Measurements from ENCODE around the gene DUS1L. TPM values are rescaled to one million over a fixed set of nuclear protein-coding genes. Genes with fewer than 3 reads are reported as not detected.

The DUS1L gene
- total RNA-seq, 5 donors from 2014 or later (not counting 1 experiment from before 2014, with no cell fraction given) = 137 to 186 (median 177) TPM

DNA sequence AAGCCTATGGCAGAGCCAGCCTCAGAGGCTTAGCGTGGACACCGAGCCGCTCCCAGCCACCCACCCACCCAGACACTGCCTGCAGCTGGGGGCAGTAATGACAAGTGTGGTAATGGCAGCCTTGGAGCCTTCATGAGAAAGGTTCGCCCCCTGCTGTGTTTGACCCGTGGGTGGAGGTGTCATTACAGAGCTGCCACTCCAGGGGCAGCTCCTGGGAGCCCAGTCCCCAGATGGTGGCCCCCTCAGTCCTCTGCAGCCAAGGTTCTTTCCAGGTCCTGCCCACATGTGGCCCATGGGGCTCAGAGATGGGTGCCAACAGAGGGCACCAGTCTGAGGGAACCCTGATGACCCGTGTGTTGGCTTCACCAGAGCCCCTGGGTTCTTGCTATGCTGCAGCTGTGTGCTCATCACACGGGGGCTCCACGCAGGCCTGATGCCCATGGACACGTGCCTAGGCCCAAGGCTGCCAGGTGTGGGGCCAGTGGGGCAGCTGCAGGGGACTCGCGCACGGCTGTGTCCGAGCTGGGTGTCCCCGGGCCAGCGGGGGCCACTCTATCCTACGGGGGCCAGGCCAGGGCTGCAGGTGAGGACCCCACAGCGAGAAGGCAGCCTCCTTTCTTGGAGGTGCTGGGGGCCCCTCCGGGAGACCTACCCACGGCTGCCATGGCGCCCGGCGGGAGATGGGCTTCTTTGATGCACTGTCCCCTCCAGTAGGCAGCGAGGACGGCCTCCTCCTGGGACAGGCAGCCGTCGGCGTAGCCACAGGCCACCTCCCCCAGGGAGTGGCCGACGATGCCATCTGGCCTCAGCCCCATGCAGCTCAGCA is 24.3 kb upstream of the DUS1L start:
- Mint-ChIP-seq H3K27me3 (no peaks in the 10 kb centered on the region), H3K27ac (no peak overlapping the region), H3K4me1 (no peaks in the 10 kb centered on the region), H3K9me3 (no peaks in the 10 kb centered on the region), H3K4me3 (no peak overlapping the region), H3K36me3 (peaks cover 4% of the 10 kb centered on the region)
- 95% methylated on average over 26 of the region's 29 CpGs for WGBS (ENCODE audit: insufficient coverage)
- H3K27ac ChIP-seq (ENCODE audit: low read length) = no peak overlapping the region
- ATAC-seq (replicated peaks in 1 of 4) (no peak), DNase-seq (peak in 1 of 35 experiments; percentile 4)
- POLR2A ChIA-PET = interaction anchor here in 1 of 2 donors (0.5 kb wide), 1 partner anchor 964 kb away, joined by 3 read pairs; no protein-coding TSS in a partner anchor
- H3K4me3 ChIP-seq (ENCODE audit: control insufficient read depth in 1 of 2, extremely low read depth in 1 of 2, low read length in 1 of 2) = no peak overlapping the region
- CTCF ChIA-PET = no interaction called here
- peaks cover 25 to 80% of the 10 kb centered on the region in 2 donors for H3K36me3 ChIP-seq (ENCODE audit: control insufficient read depth in 2 of 2, extremely low read depth in 1 of 2, insufficient read depth in 1 of 2, low read length in 1 of 2)
- no peaks in the 10 kb centered on the region for H3K9me3 ChIP-seq
- H3K27me3 ChIP-seq (replicated peaks in 1 of 2; ENCODE audit: control insufficient read depth in 2 of 2, extremely low read depth in 1 of 2, insufficient read depth in 2 of 2, low read length in 1 of 2) = no peaks in the 10 kb centered on the region
- H3K4me1 ChIP-seq (ENCODE audit: control insufficient read depth in 1 of 2, extremely low read depth in 1 of 2, insufficient read depth in 2 of 2, low read length in 2 of 2) = no peaks in the 10 kb centered on the region

DNA sequence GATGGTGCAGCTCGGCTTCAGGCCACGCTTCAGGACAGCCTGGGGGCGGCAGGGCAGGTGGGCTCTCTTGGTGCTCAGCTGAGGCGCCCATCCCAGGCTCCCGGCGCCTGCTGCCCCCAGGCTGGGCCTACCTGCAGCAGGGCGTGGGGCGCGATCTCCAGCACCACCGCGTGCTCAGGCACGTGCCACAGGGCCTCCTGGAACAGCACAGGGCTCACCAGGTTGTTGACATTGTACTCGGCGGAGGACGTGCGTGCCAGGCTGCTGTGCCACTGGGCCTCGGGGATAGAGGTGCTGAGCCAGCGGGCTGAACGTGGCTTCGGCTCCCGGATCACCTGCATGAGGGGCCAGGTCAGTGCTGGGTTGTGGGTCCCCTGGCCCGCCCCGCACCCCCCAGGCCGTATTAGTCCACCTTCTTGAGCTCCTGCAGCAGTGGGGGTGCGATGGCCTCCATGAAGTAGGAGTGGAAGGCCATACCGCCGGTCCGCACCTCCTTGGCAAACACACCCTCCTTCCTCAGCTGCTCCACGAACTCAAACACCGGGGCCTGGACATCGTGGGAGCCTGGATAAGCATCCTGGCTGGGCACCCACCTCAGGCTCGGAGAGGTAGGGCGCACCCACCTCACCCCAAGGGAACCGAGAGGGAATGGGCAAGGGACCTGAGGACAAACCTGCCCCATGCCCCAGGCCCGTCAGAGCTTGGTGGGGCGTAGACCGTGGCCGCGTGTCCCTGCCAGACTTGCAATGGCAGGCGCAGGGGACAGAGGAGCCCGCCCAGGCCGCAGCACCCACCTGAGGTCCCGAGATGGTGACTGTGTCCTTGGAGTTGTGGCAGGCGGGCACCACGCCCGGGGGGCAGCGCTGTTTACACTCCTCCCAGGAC is 23.5 kb upstream of the DUS1L start:
- Histone ChIP-seq H3K9me3 (no peaks in the 10 kb centered on the region), H3K4me3 (ENCODE audit: control insufficient read depth in 1 of 2, extremely low read depth in 1 of 2, low read length in 1 of 2) (no peak overlapping the region), H3K27me3 (replicated peaks in 1 of 2; ENCODE audit: control insufficient read depth in 2 of 2, extremely low read depth in 1 of 2, insufficient read depth in 2 of 2, low read length in 1 of 2) (no peaks in the 10 kb centered on the region), H3K36me3 (ENCODE audit: control insufficient read depth in 2 of 2, extremely low read depth in 1 of 2, insufficient read depth in 1 of 2, low read length in 1 of 2) (peaks cover 31 to 82% of the 10 kb centered on the region in 2 donors), H3K27ac (ENCODE audit: low read length) (no peak overlapping the region), H3K4me1 (ENCODE audit: control insufficient read depth in 1 of 2, extremely low read depth in 1 of 2, insufficient read depth in 2 of 2, low read length in 2 of 2) (no peaks in the 10 kb centered on the region)
- H3K36me3 Mint-ChIP-seq = peaks cover 7% of the 10 kb centered on the region
- POLR2A ChIA-PET = no interaction called here
- no peak overlapping the region for H3K4me3 Mint-ChIP-seq
- CTCF ChIA-PET = no interaction called here
- H3K9me3 Mint-ChIP-seq = no peaks in the 10 kb centered on the region
- no peak overlapping the region for H3K27ac Mint-ChIP-seq
- WGBS (ENCODE audit: insufficient coverage) = 98% methylated on average over 43 of the region's 47 CpGs
- DNase-seq (peak in 2 of 35 experiments; percentile 2 to 5), ATAC-seq (replicated peaks in 1 of 4) (no peak)
- H3K4me1 Mint-ChIP-seq = no peaks in the 10 kb centered on the region
- H3K27me3 Mint-ChIP-seq = no peaks in the 10 kb centered on the region

DNA sequence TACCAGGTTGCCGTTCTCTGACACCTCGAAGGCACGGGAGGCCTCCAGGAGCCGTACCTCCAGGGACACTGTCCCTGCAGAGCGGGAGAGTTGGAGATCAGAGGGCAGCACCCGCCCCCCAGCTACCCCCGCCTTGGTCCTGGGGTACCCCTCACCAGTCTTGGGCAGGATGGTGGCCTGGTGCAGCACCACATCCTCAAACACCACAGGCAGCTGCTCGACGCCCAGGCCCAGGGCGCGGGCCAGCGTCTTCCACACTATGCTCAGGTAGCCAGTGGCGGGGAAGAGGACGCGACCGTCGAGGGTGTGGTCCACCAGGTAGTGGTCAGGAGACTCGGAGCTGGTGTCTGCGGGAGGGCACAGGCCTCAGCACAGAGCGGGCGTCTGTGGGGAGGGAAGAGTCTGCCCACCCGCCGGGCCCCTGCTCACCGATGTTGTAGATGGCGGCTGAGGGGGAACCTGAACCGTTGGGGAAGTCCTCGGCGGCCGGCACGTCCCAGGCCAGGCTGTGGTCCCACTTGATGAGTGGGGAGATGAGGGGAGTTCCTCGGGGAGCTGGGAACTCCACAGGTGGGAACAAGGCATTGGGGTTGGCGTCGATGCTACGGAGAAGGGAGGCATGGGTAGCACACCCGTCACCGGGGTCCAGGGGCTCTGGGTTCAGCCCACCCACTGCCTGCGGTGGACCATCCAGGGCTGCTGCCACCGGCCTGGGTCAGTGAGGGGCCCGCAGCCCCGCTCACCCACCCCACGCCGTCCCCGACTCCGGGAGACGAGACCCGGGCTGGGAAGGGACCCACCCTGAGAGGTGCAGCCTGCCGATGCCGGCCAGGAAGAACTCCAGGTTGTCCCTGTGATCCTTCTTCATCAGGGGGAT is 22.6 kb upstream of the DUS1L start:
- DNase-seq (peak in 1 of 35 experiments; percentile 3), ATAC-seq (replicated peaks in 1 of 4) (no peak)
- Histone ChIP-seq H3K4me1 (ENCODE audit: control insufficient read depth in 1 of 2, extremely low read depth in 1 of 2, insufficient read depth in 2 of 2, low read length in 2 of 2) (no peaks in the 10 kb centered on the region), H3K36me3 (ENCODE audit: control insufficient read depth in 2 of 2, extremely low read depth in 1 of 2, insufficient read depth in 1 of 2, low read length in 1 of 2) (peaks cover 35 to 82% of the 10 kb centered on the region in 2 donors), H3K27ac (ENCODE audit: low read length) (no peak overlapping the region), H3K27me3 (replicated peaks in 1 of 2; ENCODE audit: control insufficient read depth in 2 of 2, extremely low read depth in 1 of 2, insufficient read depth in 2 of 2, low read length in 1 of 2) (no peaks in the 10 kb centered on the region), H3K4me3 (ENCODE audit: control insufficient read depth in 1 of 2, extremely low read depth in 1 of 2, low read length in 1 of 2) (no peak overlapping the region), H3K9me3 (no peaks in the 10 kb centered on the region)
- WGBS (ENCODE audit: insufficient coverage) = 97% methylated on average over 34 of the region's 48 CpGs
- Mint-ChIP-seq H3K36me3 (peaks cover 6% of the 10 kb centered on the region), H3K27ac (no peak overlapping the region), H3K27me3 (no peaks in the 10 kb centered on the region), H3K4me3 (no peak overlapping the region), H3K4me1 (no peaks in the 10 kb centered on the region), H3K9me3 (no peaks in the 10 kb centered on the region)
- ChIA-PET POLR2A (no interaction called here), CTCF (interaction anchor here in 1 of 2 donors (0.6 kb wide), 1 partner anchor 46 kb away, joined by 3 read pairs; no protein-coding TSS in a partner anchor)

DNA sequence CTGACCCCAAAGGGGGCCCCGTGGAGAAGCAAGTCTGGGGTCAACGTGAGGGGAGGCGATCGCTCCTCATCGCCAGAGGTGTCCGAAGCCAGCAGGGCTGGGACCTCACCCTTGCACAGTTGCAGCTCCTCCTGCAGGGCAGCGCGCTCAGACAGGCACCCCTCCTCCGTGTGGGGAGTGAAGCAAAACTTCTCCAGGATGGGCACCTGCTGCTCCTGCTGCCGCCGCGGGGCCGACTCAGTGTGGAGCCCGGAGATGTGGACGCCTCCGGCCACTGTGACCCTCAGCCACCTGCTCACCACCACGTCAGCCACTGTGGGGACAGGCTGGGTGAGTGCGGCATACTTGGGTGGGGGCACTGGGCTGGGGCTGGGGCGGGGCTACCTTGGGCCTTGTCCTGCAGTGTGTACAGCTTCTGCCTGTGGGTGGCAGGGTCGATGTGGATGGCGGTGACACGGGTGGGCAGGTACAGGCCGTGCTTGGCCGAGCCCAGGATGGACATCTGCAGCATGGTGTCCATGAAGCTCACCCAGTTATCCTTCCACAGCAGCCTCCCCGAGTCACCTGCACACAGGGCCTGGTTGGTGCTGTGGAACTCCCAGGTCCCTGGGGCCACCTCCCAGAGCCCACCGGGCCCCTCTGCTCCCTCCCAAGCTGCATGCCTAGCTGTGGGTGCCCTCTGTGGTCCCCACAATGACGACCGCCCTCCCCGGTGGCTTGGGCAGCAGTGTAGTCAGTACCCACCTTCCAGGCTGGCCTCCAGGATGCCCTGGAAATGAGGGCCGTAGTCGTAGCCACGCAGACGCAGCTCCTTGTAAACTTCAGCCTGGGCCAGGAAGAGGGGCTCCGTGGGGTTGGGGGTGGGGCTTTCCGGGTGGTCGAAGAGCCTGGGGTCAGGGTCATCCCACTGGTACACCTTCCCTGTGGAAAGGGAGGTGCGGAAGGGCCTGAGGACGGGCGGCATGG is 21.6 kb upstream of the DUS1L start:
- no peak overlapping the region for H3K4me3 Mint-ChIP-seq
- peaks cover 4% of the 10 kb centered on the region for H3K36me3 Mint-ChIP-seq
- no peaks in the 10 kb centered on the region for H3K4me1 Mint-ChIP-seq
- H3K27me3 ChIP-seq (replicated peaks in 1 of 2; ENCODE audit: control insufficient read depth in 2 of 2, extremely low read depth in 1 of 2, insufficient read depth in 2 of 2, low read length in 1 of 2) = no peaks in the 10 kb centered on the region
- 97% methylated on average over 21 of the region's 39 CpGs for WGBS (ENCODE audit: insufficient coverage)
- peaks cover 43 to 83% of the 10 kb centered on the region in 2 donors for H3K36me3 ChIP-seq (ENCODE audit: control insufficient read depth in 2 of 2, extremely low read depth in 1 of 2, insufficient read depth in 1 of 2, low read length in 1 of 2)
- DNase-seq = peak in 2 of 35 experiments; percentile 3
- CTCF ChIA-PET = interaction anchor here in 1 of 2 donors (0.6 kb wide), 1 partner anchor 448 kb away, joined by 3 read pairs; no protein-coding TSS in a partner anchor
- ATAC-seq (replicated peaks in 1 of 4) = no peak
- POLR2A ChIA-PET = no interaction called here
- H3K4me1 ChIP-seq (ENCODE audit: control insufficient read depth in 1 of 2, extremely low read depth in 1 of 2, insufficient read depth in 2 of 2, low read length in 2 of 2) = no peaks in the 10 kb centered on the region
- no peak overlapping the region for H3K27ac Mint-ChIP-seq
- H3K9me3 Mint-ChIP-seq = no peaks in the 10 kb centered on the region
- no peaks in the 10 kb centered on the region for H3K9me3 ChIP-seq
- H3K27me3 Mint-ChIP-seq = no peaks in the 10 kb centered on the region
- H3K4me3 ChIP-seq (ENCODE audit: control insufficient read depth in 1 of 2, extremely low read depth in 1 of 2, low read length in 1 of 2) = no peak overlapping the region
- no peak overlapping the region for H3K27ac ChIP-seq (ENCODE audit: low read length)

DNA sequence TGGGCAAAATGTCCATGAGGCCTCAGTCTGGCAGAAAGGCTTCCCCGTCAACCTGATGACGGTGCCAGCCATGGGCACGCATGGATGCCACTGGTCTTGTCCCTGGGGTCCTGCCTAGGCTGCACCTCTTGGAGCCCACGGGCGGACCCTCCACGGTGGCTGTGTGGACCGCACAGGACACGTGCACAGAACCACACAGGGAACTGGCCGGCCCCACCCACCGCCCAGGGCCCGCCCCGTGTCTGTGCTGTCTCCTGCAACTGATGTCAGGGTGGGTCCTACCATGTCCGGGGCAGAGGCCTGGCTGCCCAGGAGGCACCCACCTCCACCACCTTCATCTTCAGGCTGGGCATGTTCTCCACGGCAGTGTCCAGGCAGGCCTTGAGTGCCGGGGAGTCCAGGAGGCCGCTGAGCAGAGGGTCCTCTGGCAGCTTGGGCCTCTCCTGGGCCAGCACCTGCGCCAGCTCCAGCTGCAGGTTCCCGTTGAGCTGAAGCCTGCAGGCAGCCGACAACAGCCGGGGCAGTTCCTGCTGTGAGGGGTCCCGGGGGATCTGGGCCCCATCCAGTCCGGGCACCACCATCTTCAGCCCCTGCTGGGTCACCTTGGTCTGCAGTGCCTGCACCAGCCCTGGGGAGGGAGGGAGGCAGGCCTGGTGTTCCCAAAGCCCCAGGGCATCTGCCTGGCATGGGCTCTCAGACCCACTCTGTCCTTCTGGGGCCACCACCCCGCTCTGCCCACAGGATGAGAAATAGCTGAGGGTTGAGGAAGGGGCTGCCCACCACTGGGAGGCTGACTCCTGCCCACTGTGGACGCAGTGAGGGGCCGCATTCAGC is 20.5 kb upstream of the DUS1L start:
- H3K36me3 ChIP-seq (ENCODE audit: control insufficient read depth in 2 of 2, extremely low read depth in 1 of 2, insufficient read depth in 1 of 2, low read length in 1 of 2) = peaks cover 36 to 82% of the 10 kb centered on the region in 2 donors
- POLR2A ChIA-PET = no interaction called here
- 96% methylated on average over 25 of the region's 25 CpGs for WGBS (ENCODE audit: insufficient coverage)
- Mint-ChIP-seq H3K4me1 (no peaks in the 10 kb centered on the region), H3K27me3 (no peaks in the 10 kb centered on the region), H3K4me3 (no peak overlapping the region), H3K36me3 (peaks cover 4% of the 10 kb centered on the region), H3K9me3 (no peaks in the 10 kb centered on the region), H3K27ac (no peak overlapping the region)
- DNase-seq = peak in 1 of 35 experiments; percentile 2
- H3K4me1 ChIP-seq (ENCODE audit: control insufficient read depth in 1 of 2, extremely low read depth in 1 of 2, insufficient read depth in 2 of 2, low read length in 2 of 2) = no peaks in the 10 kb centered on the region
- H3K4me3 ChIP-seq (ENCODE audit: control insufficient read depth in 1 of 2, extremely low read depth in 1 of 2, low read length in 1 of 2) = no peak overlapping the region
- H3K27me3 ChIP-seq (replicated peaks in 1 of 2; ENCODE audit: control insufficient read depth in 2 of 2, extremely low read depth in 1 of 2, insufficient read depth in 2 of 2, low read length in 1 of 2) = no peaks in the 10 kb centered on the region
- H3K27ac ChIP-seq (ENCODE audit: low read length) = no peak overlapping the region
- ATAC-seq (replicated peaks in 1 of 4) = no peak
- CTCF ChIA-PET = interaction anchor here in 1 of 2 donors (0.6 kb wide), 1 partner anchor 449 kb away, joined by 3 read pairs; no protein-coding TSS in a partner anchor
- no peaks in the 10 kb centered on the region for H3K9me3 ChIP-seq
